Stimulated activated naive B cell treated with anti-CD40 and anti-IgM and Interleukin-4, amounts not matched to agents 10 μg/mL and 1 μg/mL and 100 μg/mL, for 72 hours (primary cell): ENCODE measurements around the gene EVX1.

ENCODE experiments used
- ATAC-seq, 2 donors: fragments of 150-1000 bp; cut with Tn5 transposase; replicated peaks; 2 replicates each; pipeline ENCODE4 v1.10.0; 2021; ENCODE audit warnings: moderate library complexity in 1 of 2
- DNase-seq: peaks from one replicate; pipeline ENCODE4 v3.0.0; 2021
- H3K27ac Mint-ChIP-seq: one replicate; pipeline ENCODE4 v1.8.0; 2022; ENCODE audit warnings: mild to moderate bottlenecking, mixed read lengths
- H3K27me3 Mint-ChIP-seq, 2 donors: one replicate each; pipeline ENCODE4 v1.8.0; 2022; ENCODE audit warnings: mixed read lengths in 2 of 2
- H3K36me3 Mint-ChIP-seq, 2 donors: one replicate each; pipeline ENCODE4 v1.8.0; 2022; ENCODE audit warnings: mixed read lengths in 2 of 2, mild to moderate bottlenecking in 1 of 2
- H3K4me1 Mint-ChIP-seq, 2 donors: one replicate each; pipeline ENCODE4 v1.8.0; 2022; ENCODE audit warnings: mixed read lengths in 2 of 2, mild to moderate bottlenecking in 1 of 2
- H3K4me3 Mint-ChIP-seq, 2 donors: one replicate each; pipeline ENCODE4 v1.8.0; 2022; ENCODE audit warnings: mild to moderate bottlenecking in 2 of 2, mixed read lengths in 2 of 2, moderate library complexity in 1 of 2
- H3K9me3 Mint-ChIP-seq, 2 donors: one replicate each; pipeline ENCODE4 v1.8.0; 2022; ENCODE audit warnings: mixed read lengths in 2 of 2, mild to moderate bottlenecking in 1 of 2

Gene EVX1

GRCh38 chr7:27245798-27246691 is 3.4 kb downstream of the EVX1 start:
- Mint-ChIP-seq H3K9me3 (peaks cover 0 to 7% of the 10 kb centered on the region in 2 donors), H3K27me3 (peaks cover 86 to 95% of the 10 kb centered on the region in 2 donors), H3K36me3 (peaks cover 5 to 9% of the 10 kb centered on the region in 2 donors), H3K4me1 (peaks cover 29 to 45% of the 10 kb centered on the region in 2 donors), H3K4me3 (peak overlapping the region; percentile 29 to 32), H3K27ac (peak overlapping the region; percentile 62)
- DNase-seq, result no peak
- no peak for ATAC-seq

GRCh38 chr7:27247000-27247399 is 4.4 kb downstream of the EVX1 start:
- Mint-ChIP-seq H3K27me3 (peaks cover 82 to 93% of the 10 kb centered on the region in 2 donors), H3K27ac (no peak overlapping the region), H3K9me3 (peaks cover 0 to 7% of the 10 kb centered on the region in 2 donors), H3K4me1 (peaks cover 32 to 48% of the 10 kb centered on the region in 2 donors), H3K4me3 (peak overlapping the region in 1 of 2 donors; percentile 33), H3K36me3 (peaks cover 5 to 9% of the 10 kb centered on the region in 2 donors)
- no peak for DNase-seq
- no peak for ATAC-seq

GRCh38 chr7:27247452-27248426 is 5.1 kb downstream of the EVX1 start:
- peaks cover 0 to 5% of the 10 kb centered on the region in 2 donors for H3K9me3 Mint-ChIP-seq
- H3K27me3 Mint-ChIP-seq, result peaks cover 85 to 93% of the 10 kb centered on the region in 2 donors
- DNase-seq, result no peak
- peaks cover 3 to 5% of the 10 kb centered on the region in 2 donors for H3K36me3 Mint-ChIP-seq
- peaks cover 33 to 50% of the 10 kb centered on the region in 2 donors for H3K4me1 Mint-ChIP-seq
- ATAC-seq, result no peak
- no peak overlapping the region for H3K27ac Mint-ChIP-seq
- H3K4me3 Mint-ChIP-seq, result no peak overlapping the region

- H3K27ac Mint-ChIP-seq, result no peak overlapping the region
- H3K27me3 Mint-ChIP-seq, result peaks cover 88 to 93% of the 10 kb centered on the region in 2 donors
- ATAC-seq, result no peak
Measured at GRCh38 chr7:27248427-27248806, 5.8 kb downstream of the EVX1 start.

GRCh38 chr7:27248911-27249723 is 6.5 kb downstream of the EVX1 start:
- Mint-ChIP-seq H3K27me3 (peaks cover 88 to 93% of the 10 kb centered on the region in 2 donors), H3K36me3 (peaks cover 2 to 3% of the 10 kb centered on the region in 2 donors), H3K27ac (no peak overlapping the region), H3K4me1 (peaks cover 30 to 42% of the 10 kb centered on the region in 2 donors), H3K9me3 (peaks cover 0 to 3% of the 10 kb centered on the region in 2 donors), H3K4me3 (peak overlapping the region; percentile 32 to 37)
- ATAC-seq, result peak; percentile 19 to 54
- DNase-seq, result no peak

More at GRCh38 chr7:27248427-27248806, 5.8 kb downstream of the EVX1 start:
- DNase-seq, result no peak
- Mint-ChIP-seq H3K36me3 (peaks cover 3 to 5% of the 10 kb centered on the region in 2 donors), H3K4me3 (no peak overlapping the region), H3K4me1 (peaks cover 32 to 46% of the 10 kb centered on the region in 2 donors), H3K9me3 (peaks cover 0 to 4% of the 10 kb centered on the region in 2 donors)

- Mint-ChIP-seq H3K27ac (peak overlapping the region; percentile 52), H3K36me3 (peaks cover 2 to 3% of the 10 kb centered on the region in 2 donors), H3K4me3 (no peak overlapping the region), H3K4me1 (peaks cover 27 to 37% of the 10 kb centered on the region in 2 donors), H3K9me3 (peaks cover 0 to 3% of the 10 kb centered on the region in 2 donors), H3K27me3 (peaks cover 82 to 93% of the 10 kb centered on the region in 2 donors)
- DNase-seq (no peak), ATAC-seq (no peak)
Measured at GRCh38 chr7:27249724-27250556, 7.3 kb downstream of the EVX1 start.

- peaks cover 0 to 3% of the 10 kb centered on the region in 2 donors for H3K9me3 Mint-ChIP-seq
- H3K36me3 Mint-ChIP-seq, result peaks cover 2 to 3% of the 10 kb centered on the region in 2 donors
- ATAC-seq, result no peak
- DNase-seq, result no peak
- peaks cover 75 to 92% of the 10 kb centered on the region in 2 donors for H3K27me3 Mint-ChIP-seq
- H3K4me3 Mint-ChIP-seq, result peak overlapping the region in 1 of 2 donors; percentile 14
- H3K4me1 Mint-ChIP-seq, result peaks cover 26 to 35% of the 10 kb centered on the region in 2 donors
- H3K27ac Mint-ChIP-seq, result peak overlapping the region; percentile 16
Measured at GRCh38 chr7:27250557-27251070, 8.0 kb downstream of the EVX1 start.

- peaks cover 23 to 31% of the 10 kb centered on the region in 2 donors for H3K4me1 Mint-ChIP-seq
- DNase-seq (no peak), ATAC-seq (no peak)
- H3K27me3 Mint-ChIP-seq, result peaks cover 69 to 86% of the 10 kb centered on the region in 2 donors
- H3K4me3 Mint-ChIP-seq, result no peak overlapping the region
- peak overlapping the region; percentile 20 for H3K27ac Mint-ChIP-seq
- H3K9me3 Mint-ChIP-seq, result peaks cover 0 to 3% of the 10 kb centered on the region in 2 donors
- peaks cover 2 to 3% of the 10 kb centered on the region in 2 donors for H3K36me3 Mint-ChIP-seq
Measured at GRCh38 chr7:27251136-27251651, 8.6 kb downstream of the EVX1 start.

- no peak for ATAC-seq
- H3K4me3 Mint-ChIP-seq, result peak overlapping the region; percentile 12 to 67
- H3K27ac Mint-ChIP-seq, result peak overlapping the region; percentile 1
- H3K9me3 Mint-ChIP-seq, result peaks cover 0 to 3% of the 10 kb centered on the region in 2 donors
- peaks cover 21 to 27% of the 10 kb centered on the region in 2 donors for H3K4me1 Mint-ChIP-seq
- peaks cover 2 to 3% of the 10 kb centered on the region in 2 donors for H3K36me3 Mint-ChIP-seq
- peaks cover 63 to 83% of the 10 kb centered on the region in 2 donors for H3K27me3 Mint-ChIP-seq
- DNase-seq, result no peak
Measured at GRCh38 chr7:27251652-27252590, 9.3 kb downstream of the EVX1 start.

GRCh38 chr7:27254625-27255024 is 12.0 kb downstream of the EVX1 start:
- Mint-ChIP-seq H3K4me3 (no peak overlapping the region), H3K27me3 (peaks cover 47 to 62% of the 10 kb centered on the region in 2 donors), H3K4me1 (peaks cover 17 to 18% of the 10 kb centered on the region in 2 donors), H3K36me3 (no peaks in the 10 kb centered on the region), H3K9me3 (no peaks in the 10 kb centered on the region), H3K27ac (no peak overlapping the region)
- peak; percentile 65 for ATAC-seq
- no peak for DNase-seq

GRCh38 chr7:27260211-27260610 is 17.6 kb downstream of the EVX1 start:
- H3K4me3 Mint-ChIP-seq, result no peak overlapping the region

More at GRCh38 chr7:27260211-27260610, 17.6 kb downstream of the EVX1 start:
- H3K9me3 Mint-ChIP-seq, result no peaks in the 10 kb centered on the region
- H3K27ac Mint-ChIP-seq, result no peak overlapping the region
- peaks cover 33 to 55% of the 10 kb centered on the region in 2 donors for H3K27me3 Mint-ChIP-seq
- H3K4me1 Mint-ChIP-seq, result no peaks in the 10 kb centered on the region
- ATAC-seq (no peak), DNase-seq (no peak)
- no peaks in the 10 kb centered on the region for H3K36me3 Mint-ChIP-seq
